ENCODE measurements around the gene WFDC5.

WFDC5 gene

DNA sequence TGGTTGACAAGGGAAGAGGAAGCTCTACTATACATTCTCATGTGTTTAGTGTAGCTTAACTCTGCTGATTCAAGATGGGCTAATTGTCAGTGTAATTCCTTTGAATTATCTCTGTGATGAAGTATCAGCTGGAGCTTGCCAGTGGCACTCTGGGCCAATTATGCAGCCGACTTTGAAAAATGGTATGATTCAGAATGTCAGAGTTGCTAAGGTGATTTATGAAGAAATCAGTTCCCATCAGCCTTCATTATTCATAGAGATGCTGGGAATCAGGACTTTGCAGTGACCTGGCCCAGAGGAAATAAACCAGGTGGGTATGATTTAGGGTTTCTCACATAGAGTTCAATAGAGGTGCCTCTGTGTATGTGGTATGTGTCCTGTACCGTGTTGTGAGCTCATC lies 47.4 kb downstream of the WFDC5 start:
- no peaks in the 10 kb centered on the region for H3K4me1 ChIP-seq (ENCODE audit: control insufficient read depth, insufficient read depth, low read length)
- H3K27ac ChIP-seq (ENCODE audit: extremely low read depth, low read depth, low read length): no peak overlapping the region
- ChIA-PET POLR2A (no interaction called here), CTCF (interaction anchor here (0.6 to 1.0 kb wide), 3 partner anchors 23 to 182 kb away, joined by 3 to 4 read pairs (median 4); no protein-coding TSS in a partner anchor)
- no peaks in the 10 kb centered on the region for H3K9me3 ChIP-seq (ENCODE audit: control insufficient read depth, insufficient read depth, low read depth, low read length)
- TF ChIP-seq ZNF274 (IDR thresholded peaks at IDR 0.05; ENCODE audit: low read length) (no peak), ZNF274 (tag by site-specific recombination; IDR thresholded peaks at IDR 0.05; ENCODE audit: borderline replicate concordance) (no peak), ZNF211 (tag by site-specific recombination; IDR thresholded peaks at IDR 0.05; ENCODE audit: low read depth) (no peak), ZFP3 (tag by site-specific recombination; IDR thresholded peaks at IDR 0.05; ENCODE audit: low read depth) (no peak), ZNF837 (tag by site-specific recombination; IDR thresholded peaks at IDR 0.05) (no peak), ZNF423 (tag by site-specific recombination; IDR thresholded peaks at IDR 0.05) (no peak), ZNF214 (tag by site-specific recombination; IDR thresholded peaks at IDR 0.05; ENCODE audit: borderline replicate concordance) (no peak), ZNF324 (tag by site-specific recombination; IDR thresholded peaks at IDR 0.05) (no peak), ZNF571 (tag by site-specific recombination; IDR thresholded peaks at IDR 0.05) (no peak), ZNF555 (tag by site-specific recombination; conservative IDR thresholded peaks at IDR 0.05) (no peak)
- TF ChIP-seq, protein P1, sequence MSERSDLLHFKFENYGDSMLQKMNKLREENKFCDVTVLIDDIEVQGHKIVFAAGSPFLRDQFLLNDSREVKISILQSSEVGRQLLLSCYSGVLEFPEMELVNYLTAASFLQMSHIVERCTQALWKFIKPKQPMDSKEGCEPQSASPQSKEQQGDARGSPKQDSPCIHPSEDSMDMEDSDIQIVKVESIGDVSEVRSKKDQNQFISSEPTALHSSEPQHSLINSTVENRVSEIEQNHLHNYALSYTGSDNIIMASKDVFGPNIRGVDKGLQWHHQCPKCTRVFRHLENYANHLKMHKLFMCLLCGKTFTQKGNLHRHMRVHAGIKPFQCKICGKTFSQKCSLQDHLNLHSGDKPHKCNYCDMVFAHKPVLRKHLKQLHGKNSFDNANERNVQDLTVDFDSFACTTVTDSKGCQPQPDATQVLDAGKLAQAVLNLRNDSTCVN (tag by site-specific recombination; optimal IDR thresholded peaks at IDR 0.05): no peak
- peaks cover 0 to 7% of the 10 kb centered on the region in 2 experiments; a peak in 1 of 3 replicates for H3K36me3 ChIP-seq (ENCODE audit: control insufficient read depth in 2 of 2, insufficient read depth in 1 of 2, low read length in 2 of 2)
- H3K4me3 ChIP-seq (ENCODE audit: low read depth, low read length): no peak overlapping the region

DNA sequence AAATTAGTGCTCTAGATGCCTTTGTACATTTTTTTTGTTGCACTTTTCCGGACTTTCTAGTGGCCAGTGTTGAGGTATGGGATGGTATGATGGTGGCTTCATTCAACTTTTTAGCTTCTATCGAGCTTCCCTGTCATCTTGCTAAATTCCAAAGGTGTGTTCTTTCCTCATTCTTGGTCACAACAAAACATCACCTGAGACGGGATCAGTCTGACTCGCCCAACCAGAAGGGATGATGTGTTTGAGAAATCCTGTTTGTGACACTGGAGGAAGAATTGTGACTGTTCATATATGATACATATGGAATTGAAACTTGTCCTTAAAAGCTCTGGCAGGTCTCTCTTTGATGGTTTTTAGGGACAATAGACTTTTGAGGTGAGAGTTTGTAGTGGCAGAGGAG lies 47.9 kb downstream of the WFDC5 start:
- ChIA-PET POLR2A (no interaction called here), CTCF (interaction anchor here (0.6 kb wide), 1 partner anchor 183 kb away, joined by 3 read pairs; no protein-coding TSS in a partner anchor)
- H3K9me3 ChIP-seq (ENCODE audit: control insufficient read depth, insufficient read depth, low read depth, low read length): no peaks in the 10 kb centered on the region
- TF ChIP-seq ZNF701 (tag by site-specific recombination; IDR thresholded peaks at IDR 0.05) (no peak), ZNF24 (tag by site-specific recombination; IDR thresholded peaks at IDR 0.05) (no peak), ZNF302 (tag by site-specific recombination; IDR thresholded peaks at IDR 0.05; ENCODE audit: low read depth) (no peak), ZBTB7A (tag by site-specific recombination; IDR thresholded peaks at IDR 0.05; ENCODE audit: low read depth) (no peak), RBAK (tag by site-specific recombination; IDR thresholded peaks at IDR 0.05) (no peak), OSR2 (tag by site-specific recombination; IDR thresholded peaks at IDR 0.05) (no peak), SP3 (tag by site-specific recombination; IDR thresholded peaks at IDR 0.05) (no peak), ZNF169 (tag by site-specific recombination; IDR thresholded peaks at IDR 0.05) (no peak), ZNF10 (tag by site-specific recombination; IDR thresholded peaks at IDR 0.05) (no peak), ZNF561 (tag by site-specific recombination; IDR thresholded peaks at IDR 0.05; ENCODE audit: borderline replicate concordance) (no peak), ZNF214 (tag by site-specific recombination; IDR thresholded peaks at IDR 0.05; ENCODE audit: borderline replicate concordance) (no peak)
- TF ChIP-seq, protein P2, sequence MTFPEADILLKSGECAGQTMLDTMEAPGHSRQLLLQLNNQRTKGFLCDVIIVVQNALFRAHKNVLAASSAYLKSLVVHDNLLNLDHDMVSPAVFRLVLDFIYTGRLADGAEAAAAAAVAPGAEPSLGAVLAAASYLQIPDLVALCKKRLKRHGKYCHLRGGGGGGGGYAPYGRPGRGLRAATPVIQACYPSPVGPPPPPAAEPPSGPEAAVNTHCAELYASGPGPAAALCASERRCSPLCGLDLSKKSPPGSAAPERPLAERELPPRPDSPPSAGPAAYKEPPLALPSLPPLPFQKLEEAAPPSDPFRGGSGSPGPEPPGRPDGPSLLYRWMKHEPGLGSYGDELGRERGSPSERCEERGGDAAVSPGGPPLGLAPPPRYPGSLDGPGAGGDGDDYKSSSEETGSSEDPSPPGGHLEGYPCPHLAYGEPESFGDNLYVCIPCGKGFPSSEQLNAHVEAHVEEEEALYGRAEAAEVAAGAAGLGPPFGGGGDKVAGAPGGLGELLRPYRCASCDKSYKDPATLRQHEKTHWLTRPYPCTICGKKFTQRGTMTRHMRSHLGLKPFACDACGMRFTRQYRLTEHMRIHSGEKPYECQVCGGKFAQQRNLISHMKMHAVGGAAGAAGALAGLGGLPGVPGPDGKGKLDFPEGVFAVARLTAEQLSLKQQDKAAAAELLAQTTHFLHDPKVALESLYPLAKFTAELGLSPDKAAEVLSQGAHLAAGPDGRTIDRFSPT (tag by site-specific recombination; IDR thresholded peaks at IDR 0.05): no peak
- TF ChIP-seq, protein P3, sequence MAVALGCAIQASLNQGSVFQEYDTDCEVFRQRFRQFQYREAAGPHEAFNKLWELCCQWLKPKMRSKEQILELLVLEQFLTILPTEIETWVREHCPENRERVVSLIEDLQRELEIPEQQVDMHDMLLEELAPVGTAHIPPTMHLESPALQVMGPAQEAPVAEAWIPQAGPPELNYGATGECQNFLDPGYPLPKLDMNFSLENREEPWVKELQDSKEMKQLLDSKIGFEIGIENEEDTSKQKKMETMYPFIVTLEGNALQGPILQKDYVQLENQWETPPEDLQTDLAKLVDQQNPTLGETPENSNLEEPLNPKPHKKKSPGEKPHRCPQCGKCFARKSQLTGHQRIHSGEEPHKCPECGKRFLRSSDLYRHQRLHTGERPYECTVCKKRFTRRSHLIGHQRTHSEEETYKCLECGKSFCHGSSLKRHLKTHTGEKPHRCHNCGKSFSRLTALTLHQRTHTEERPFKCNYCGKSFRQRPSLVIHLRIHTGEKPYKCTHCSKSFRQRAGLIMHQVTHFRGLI (tag by site-specific recombination; IDR thresholded peaks at IDR 0.05): no peak
- TF ChIP-seq, protein P4, sequence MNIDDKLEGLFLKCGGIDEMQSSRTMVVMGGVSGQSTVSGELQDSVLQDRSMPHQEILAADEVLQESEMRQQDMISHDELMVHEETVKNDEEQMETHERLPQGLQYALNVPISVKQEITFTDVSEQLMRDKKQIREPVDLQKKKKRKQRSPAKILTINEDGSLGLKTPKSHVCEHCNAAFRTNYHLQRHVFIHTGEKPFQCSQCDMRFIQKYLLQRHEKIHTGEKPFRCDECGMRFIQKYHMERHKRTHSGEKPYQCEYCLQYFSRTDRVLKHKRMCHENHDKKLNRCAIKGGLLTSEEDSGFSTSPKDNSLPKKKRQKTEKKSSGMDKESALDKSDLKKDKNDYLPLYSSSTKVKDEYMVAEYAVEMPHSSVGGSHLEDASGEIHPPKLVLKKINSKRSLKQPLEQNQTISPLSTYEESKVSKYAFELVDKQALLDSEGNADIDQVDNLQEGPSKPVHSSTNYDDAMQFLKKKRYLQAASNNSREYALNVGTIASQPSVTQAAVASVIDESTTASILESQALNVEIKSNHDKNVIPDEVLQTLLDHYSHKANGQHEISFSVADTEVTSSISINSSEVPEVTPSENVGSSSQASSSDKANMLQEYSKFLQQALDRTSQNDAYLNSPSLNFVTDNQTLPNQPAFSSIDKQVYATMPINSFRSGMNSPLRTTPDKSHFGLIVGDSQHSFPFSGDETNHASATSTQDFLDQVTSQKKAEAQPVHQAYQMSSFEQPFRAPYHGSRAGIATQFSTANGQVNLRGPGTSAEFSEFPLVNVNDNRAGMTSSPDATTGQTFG (tag by site-specific recombination; IDR thresholded peaks at IDR 0.05; ENCODE audit: borderline replicate concordance): no peak
- peaks cover 0 to 7% of the 10 kb centered on the region in 2 experiments; a peak in 1 of 3 replicates for H3K36me3 ChIP-seq (ENCODE audit: control insufficient read depth in 2 of 2, insufficient read depth in 1 of 2, low read length in 2 of 2)
- H3K4me3 ChIP-seq (ENCODE audit: low read depth, low read length): no peak overlapping the region
- H3K27ac ChIP-seq (ENCODE audit: extremely low read depth, low read depth, low read length): no peak overlapping the region
- H3K4me1 ChIP-seq (ENCODE audit: control insufficient read depth, insufficient read depth, low read length): no peaks in the 10 kb centered on the region
